Kasumi-1 (cell line): ENCODE measurements around the gene SLC16A4.
A peak's percentile ranks its signal among the peaks of the same experiment; 100 is the strongest.

Experiments used
- DNase-seq, 2 experiments: peaks; one replicate each; lab custom pipeline; 2025; lab: John Stamatoyannopoulos, UW

Gene SLC16A4

GRCh38 chr1:110356379-110356778, 34.4 kb downstream of the SLC16A4 start:
- DNase-seq: no peak

GRCh38 chr1:110355321-110355720, 35.5 kb downstream of the SLC16A4 start:
- DNase-seq: no peak

- no peak for DNase-seq
Observed at GRCh38 chr1:110350360-110350759, 40.5 kb downstream of the SLC16A4 start.

- no peak for DNase-seq
Observed at GRCh38 chr1:110348771-110349170, 42.1 kb downstream of the SLC16A4 start.

GRCh38 chr1:110348050-110348449, 42.8 kb downstream of the SLC16A4 start:
- DNase-seq: no peak

- DNase-seq: no peak
Observed at GRCh38 chr1:110347182-110347893, 43.5 kb downstream of the SLC16A4 start.

- DNase-seq: no peak
Observed at GRCh38 chr1:110346690-110347089, 44.1 kb downstream of the SLC16A4 start.

GRCh38 chr1:110345480-110345879, 45.3 kb downstream of the SLC16A4 start:
- DNase-seq: no peak

GRCh38 chr1:110344152-110344551, 46.7 kb downstream of the SLC16A4 start:
- no peak for DNase-seq

GRCh38 chr1:110343249-110343648, 47.6 kb downstream of the SLC16A4 start:
- DNase-seq: no peak

- no peak for DNase-seq
Observed at GRCh38 chr1:110341872-110342331, 48.9 kb downstream of the SLC16A4 start.

- no peak for DNase-seq
Observed at GRCh38 chr1:110341146-110341871, 49.5 kb downstream of the SLC16A4 start.

- DNase-seq: no peak
Observed at GRCh38 chr1:110340207-110340468, 50.7 kb downstream of the SLC16A4 start.

GRCh38 chr1:110339407-110340206, 51.2 kb downstream of the SLC16A4 start:
- DNase-seq: peak; percentile 65

GRCh38 chr1:110338886-110339406, 51.9 kb downstream of the SLC16A4 start, which contains the start of gene RBM15:
TSS of gene RBM15 (plus strand) at chr1:110339377. CDS start at chr1:110339406, 29 bp downstream.
- peak; percentile 100 for DNase-seq

GRCh38 chr1:110338309-110338885, 52.4 kb downstream of the SLC16A4 start:
- peak; percentile 89 to 91 for DNase-seq

GRCh38 chr1:110337704-110338308, 53.0 kb downstream of the SLC16A4 start:
- peak; percentile 49 to 56 for DNase-seq

GRCh38 chr1:110336300-110337039, 54.4 kb downstream of the SLC16A4 start:
- DNase-seq: no peak

- no peak for DNase-seq
Observed at GRCh38 chr1:110335265-110335664, 55.6 kb downstream of the SLC16A4 start.

GRCh38 chr1:110328700-110329099, 62.1 kb downstream of the SLC16A4 start:
- no peak for DNase-seq

- DNase-seq: peak; percentile 40 to 48
Observed at GRCh38 chr1:110328274-110328673, 62.6 kb downstream of the SLC16A4 start.
